ENCODE data around the gene BBX. TPM values are rescaled to one million over a fixed set of nuclear protein-coding genes. Genes with fewer than 3 reads are reported as not detected.

BBX gene
- polyA plus RNA-seq, 1 donor from 2014 or later = 23.8 TPM

DNA sequence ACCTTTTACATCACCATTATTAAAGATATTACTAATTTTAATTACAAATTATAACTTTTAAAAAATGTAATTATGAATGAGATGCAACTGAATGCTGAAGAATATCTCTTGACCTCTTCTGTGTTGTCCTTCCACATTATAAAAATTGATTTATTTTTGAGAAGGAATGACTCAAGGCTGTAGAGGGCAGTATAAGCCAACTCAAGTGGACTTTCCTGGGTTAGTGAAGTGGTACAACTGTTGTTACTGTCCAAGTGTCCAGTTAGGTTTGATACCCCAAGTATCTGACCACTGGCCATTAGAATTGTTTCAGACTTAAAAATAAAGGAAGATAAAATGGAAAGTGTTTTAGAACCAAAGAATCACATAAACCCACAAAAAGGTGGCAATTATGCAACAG is 51.9 kb downstream of the BBX start:
- Histone ChIP-seq H3K27me3 (ENCODE audit: insufficient read depth, low read depth, low read length) (no peaks in the 10 kb centered on the region), H3K79me2 (replicated peaks; ENCODE audit: insufficient read depth, low read length) (no peaks in the 10 kb centered on the region), H3K9me2 (ENCODE audit: insufficient read depth, low read length) (no peaks in the 10 kb centered on the region), H3K9ac (ENCODE audit: low read length) (no peak overlapping the region), H4K20me1 (ENCODE audit: insufficient read depth) (no peaks in the 10 kb centered on the region), H3K4me3 (ENCODE audit: low read length) (no peak overlapping the region), H3K9me3 (ENCODE audit: low read length) (no peaks in the 10 kb centered on the region), H3F3A (ENCODE audit: insufficient read depth, low read length, poor library complexity, severe bottlenecking) (no peaks in the 10 kb centered on the region), H2AFZ (ENCODE audit: low read depth, low read length) (no peak overlapping the region), H3K4me2 (ENCODE audit: low read length) (no peak overlapping the region), H3K36me3 (ENCODE audit: insufficient read depth, low read length) (no peaks in the 10 kb centered on the region), H3K27ac (ENCODE audit: low read length) (no peak overlapping the region)
- TF ChIP-seq EZH2 (IDR thresholded peaks at IDR 0.05; ENCODE audit: borderline replicate concordance, insufficient read depth, low read length, poor library complexity, severe bottlenecking) (no peak), SMC3 (conservative IDR thresholded peaks at IDR 0.05; ENCODE audit: poor library complexity) (peak; percentile 51), POLR2AphosphoS5 (IDR thresholded peaks at IDR 0.05) (no peak), RAD21 (conservative IDR thresholded peaks at IDR 0.05) (peak; percentile 67)
- TF ChIP-seq, protein P1, sequence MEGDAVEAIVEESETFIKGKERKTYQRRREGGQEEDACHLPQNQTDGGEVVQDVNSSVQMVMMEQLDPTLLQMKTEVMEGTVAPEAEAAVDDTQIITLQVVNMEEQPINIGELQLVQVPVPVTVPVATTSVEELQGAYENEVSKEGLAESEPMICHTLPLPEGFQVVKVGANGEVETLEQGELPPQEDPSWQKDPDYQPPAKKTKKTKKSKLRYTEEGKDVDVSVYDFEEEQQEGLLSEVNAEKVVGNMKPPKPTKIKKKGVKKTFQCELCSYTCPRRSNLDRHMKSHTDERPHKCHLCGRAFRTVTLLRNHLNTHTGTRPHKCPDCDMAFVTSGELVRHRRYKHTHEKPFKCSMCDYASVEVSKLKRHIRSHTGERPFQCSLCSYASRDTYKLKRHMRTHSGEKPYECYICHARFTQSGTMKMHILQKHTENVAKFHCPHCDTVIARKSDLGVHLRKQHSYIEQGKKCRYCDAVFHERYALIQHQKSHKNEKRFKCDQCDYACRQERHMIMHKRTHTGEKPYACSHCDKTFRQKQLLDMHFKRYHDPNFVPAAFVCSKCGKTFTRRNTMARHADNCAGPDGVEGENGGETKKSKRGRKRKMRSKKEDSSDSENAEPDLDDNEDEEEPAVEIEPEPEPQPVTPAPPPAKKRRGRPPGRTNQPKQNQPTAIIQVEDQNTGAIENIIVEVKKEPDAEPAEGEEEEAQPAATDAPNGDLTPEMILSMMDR (IDR thresholded peaks at IDR 0.05; ENCODE audit: poor library complexity, severe bottlenecking) = peak; percentile 62

DNA sequence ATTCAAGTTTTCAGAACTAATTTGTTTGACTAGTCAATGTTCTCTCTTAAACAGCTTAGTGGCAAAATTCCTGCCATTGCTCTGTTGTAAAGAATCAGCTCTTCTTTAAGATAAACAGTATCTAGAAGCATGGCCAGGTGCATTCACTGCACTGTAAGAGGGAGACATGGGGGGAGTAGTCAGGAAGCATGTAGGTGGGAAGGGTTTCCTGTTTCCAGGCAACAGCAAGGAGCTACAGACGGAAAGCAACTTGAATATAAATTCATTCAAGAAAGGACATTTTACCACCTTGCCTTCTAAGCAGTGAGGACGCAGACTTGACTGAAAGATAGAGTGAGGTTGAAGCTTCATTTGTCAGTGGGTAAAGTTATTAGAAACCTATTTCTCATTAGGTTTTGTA is 55.3 kb downstream of the BBX start:
- Histone ChIP-seq H3K9me3 (ENCODE audit: low read length) (no peaks in the 10 kb centered on the region), H3F3A (ENCODE audit: insufficient read depth, low read length, poor library complexity, severe bottlenecking) (no peaks in the 10 kb centered on the region), H2AFZ (ENCODE audit: low read depth, low read length) (no peak overlapping the region), H3K4me2 (ENCODE audit: low read length) (no peak overlapping the region), H4K20me1 (ENCODE audit: insufficient read depth) (no peaks in the 10 kb centered on the region), H3K4me3 (ENCODE audit: low read length) (no peak overlapping the region), H3K9me2 (ENCODE audit: insufficient read depth, low read length) (no peaks in the 10 kb centered on the region), H3K9ac (ENCODE audit: low read length) (no peak overlapping the region), H3K27me3 (ENCODE audit: insufficient read depth, low read depth, low read length) (no peaks in the 10 kb centered on the region), H3K27ac (ENCODE audit: low read length) (no peak overlapping the region), H3K36me3 (ENCODE audit: insufficient read depth, low read length) (no peaks in the 10 kb centered on the region), H3K79me2 (replicated peaks; ENCODE audit: insufficient read depth, low read length) (no peaks in the 10 kb centered on the region)
- TF ChIP-seq TAF1 (IDR thresholded peaks at IDR 0.05; ENCODE audit: low read depth) (no peak), SMC3 (conservative IDR thresholded peaks at IDR 0.05; ENCODE audit: poor library complexity) (no peak), EZH2 (IDR thresholded peaks at IDR 0.05; ENCODE audit: borderline replicate concordance, insufficient read depth, low read length, poor library complexity, severe bottlenecking) (no peak), RAD21 (conservative IDR thresholded peaks at IDR 0.05) (no peak), MXI1 (conservative IDR thresholded peaks at IDR 0.05; ENCODE audit: poor library complexity, severe bottlenecking) (no peak), POLR2AphosphoS5 (IDR thresholded peaks at IDR 0.05) (no peak), EP300 (conservative IDR thresholded peaks at IDR 0.05; ENCODE audit: poor library complexity, severe bottlenecking) (no peak)
- TF ChIP-seq, protein P2, sequence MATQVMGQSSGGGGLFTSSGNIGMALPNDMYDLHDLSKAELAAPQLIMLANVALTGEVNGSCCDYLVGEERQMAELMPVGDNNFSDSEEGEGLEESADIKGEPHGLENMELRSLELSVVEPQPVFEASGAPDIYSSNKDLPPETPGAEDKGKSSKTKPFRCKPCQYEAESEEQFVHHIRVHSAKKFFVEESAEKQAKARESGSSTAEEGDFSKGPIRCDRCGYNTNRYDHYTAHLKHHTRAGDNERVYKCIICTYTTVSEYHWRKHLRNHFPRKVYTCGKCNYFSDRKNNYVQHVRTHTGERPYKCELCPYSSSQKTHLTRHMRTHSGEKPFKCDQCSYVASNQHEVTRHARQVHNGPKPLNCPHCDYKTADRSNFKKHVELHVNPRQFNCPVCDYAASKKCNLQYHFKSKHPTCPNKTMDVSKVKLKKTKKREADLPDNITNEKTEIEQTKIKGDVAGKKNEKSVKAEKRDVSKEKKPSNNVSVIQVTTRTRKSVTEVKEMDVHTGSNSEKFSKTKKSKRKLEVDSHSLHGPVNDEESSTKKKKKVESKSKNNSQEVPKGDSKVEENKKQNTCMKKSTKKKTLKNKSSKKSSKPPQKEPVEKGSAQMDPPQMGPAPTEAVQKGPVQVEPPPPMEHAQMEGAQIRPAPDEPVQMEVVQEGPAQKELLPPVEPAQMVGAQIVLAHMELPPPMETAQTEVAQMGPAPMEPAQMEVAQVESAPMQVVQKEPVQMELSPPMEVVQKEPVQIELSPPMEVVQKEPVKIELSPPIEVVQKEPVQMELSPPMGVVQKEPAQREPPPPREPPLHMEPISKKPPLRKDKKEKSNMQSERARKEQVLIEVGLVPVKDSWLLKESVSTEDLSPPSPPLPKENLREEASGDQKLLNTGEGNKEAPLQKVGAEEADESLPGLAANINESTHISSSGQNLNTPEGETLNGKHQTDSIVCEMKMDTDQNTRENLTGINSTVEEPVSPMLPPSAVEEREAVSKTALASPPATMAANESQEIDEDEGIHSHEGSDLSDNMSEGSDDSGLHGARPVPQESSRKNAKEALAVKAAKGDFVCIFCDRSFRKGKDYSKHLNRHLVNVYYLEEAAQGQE (IDR thresholded peaks at IDR 0.05; ENCODE audit: borderline replicate concordance) = no peak
- TF ChIP-seq, protein P1 (IDR thresholded peaks at IDR 0.05; ENCODE audit: poor library complexity, severe bottlenecking) = no peak

Data from neural cell (in vitro differentiated cells).